AG08395 (cell line): ENCODE measurements around the gene SASH1.
A peak's percentile ranks its signal among the peaks of the same experiment; 100 is the strongest.
"Not testable (repeated sequence)": the region's sequence is repeated elsewhere in the genome, so short reads cannot be mapped to it uniquely, and the experiment has no call there.

Source experiments
- DNase-seq: peaks from one replicate; pipeline ENCODE4 v3.0.0; 2012; ENCODE audit warnings: mixed read lengths, low spot score

Gene SASH1

GRCh38 chr6:148329596-148330381 lies 12.8 kb upstream of the SASH1 start:
- DNase-seq, result peak; percentile 71

GRCh38 chr6:148332088-148332487 lies 10.6 kb upstream of the SASH1 start:
- DNase-seq, result no peak

GRCh38 chr6:148336901-148337300 lies 5.7 kb upstream of the SASH1 start:
- no peak for DNase-seq

DNA sequence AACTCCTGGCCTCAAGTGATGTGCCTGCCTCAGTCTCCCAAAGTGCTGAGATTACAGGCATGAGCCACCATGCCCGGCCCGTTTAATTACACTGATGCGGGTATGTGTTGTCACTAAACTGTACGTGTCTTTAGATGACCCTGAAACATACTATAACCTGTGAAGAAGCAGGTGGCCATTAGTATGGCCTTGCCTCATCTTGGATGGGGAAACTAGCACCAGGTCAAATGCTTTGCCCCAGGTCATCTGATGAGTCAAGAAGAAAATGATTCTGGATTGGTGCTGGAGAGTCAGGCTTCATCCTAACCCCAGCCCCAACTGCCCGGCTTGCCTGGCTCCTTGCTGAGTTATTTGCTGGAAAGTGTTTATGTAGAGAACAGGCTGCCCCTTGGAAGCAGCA lies 2.9 kb upstream of the SASH1 start:
- no peak for DNase-seq

DNA sequence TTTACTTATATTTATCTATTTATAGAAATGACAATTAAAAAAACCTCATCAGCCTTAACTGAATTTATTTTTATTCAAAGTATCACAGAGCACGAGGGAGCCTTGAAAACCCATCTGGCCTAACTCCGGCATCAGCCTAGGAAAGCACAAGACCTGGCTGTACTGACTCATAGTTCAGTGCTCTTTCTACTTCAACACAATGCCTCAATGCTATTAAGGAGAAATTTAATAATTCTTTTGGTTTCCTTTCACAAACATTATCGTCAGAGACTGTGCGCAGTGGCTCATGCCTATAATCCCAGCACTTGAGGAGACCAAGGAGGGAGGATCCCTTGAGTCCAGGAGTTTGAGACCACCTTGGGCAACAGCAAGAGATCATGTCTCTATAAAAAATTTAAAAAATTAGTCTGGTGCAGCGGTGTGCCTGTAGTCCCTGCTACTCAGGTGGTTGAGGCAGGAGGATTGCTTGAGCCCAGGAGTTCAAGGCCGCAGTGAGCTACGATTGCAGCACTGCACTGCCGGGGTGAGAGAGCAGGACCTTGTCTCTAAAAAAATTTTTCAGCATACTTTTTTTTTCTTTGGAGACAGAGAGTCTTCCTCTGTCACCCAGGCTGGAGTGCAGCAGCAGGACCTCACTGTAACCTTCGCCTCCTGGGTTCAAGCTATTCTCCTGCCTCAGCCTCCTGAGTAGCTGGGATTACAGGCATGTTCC lies 1.9 kb upstream of the SASH1 start:
- DNase-seq, result no peak

DNA sequence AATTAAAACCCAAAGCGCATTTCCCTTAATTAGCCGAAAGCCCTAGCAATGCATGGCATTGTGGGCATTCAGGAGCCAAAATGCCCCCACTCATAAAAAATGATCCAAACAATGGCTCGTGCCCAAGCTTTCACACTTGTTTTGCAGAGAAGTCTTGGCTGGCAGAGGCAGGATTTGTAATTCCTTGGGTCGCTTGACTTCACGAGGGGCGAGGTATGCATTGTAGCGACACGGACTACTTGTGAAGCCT lies 613 bp upstream of the SASH1 start:
- no peak for DNase-seq

DNA sequence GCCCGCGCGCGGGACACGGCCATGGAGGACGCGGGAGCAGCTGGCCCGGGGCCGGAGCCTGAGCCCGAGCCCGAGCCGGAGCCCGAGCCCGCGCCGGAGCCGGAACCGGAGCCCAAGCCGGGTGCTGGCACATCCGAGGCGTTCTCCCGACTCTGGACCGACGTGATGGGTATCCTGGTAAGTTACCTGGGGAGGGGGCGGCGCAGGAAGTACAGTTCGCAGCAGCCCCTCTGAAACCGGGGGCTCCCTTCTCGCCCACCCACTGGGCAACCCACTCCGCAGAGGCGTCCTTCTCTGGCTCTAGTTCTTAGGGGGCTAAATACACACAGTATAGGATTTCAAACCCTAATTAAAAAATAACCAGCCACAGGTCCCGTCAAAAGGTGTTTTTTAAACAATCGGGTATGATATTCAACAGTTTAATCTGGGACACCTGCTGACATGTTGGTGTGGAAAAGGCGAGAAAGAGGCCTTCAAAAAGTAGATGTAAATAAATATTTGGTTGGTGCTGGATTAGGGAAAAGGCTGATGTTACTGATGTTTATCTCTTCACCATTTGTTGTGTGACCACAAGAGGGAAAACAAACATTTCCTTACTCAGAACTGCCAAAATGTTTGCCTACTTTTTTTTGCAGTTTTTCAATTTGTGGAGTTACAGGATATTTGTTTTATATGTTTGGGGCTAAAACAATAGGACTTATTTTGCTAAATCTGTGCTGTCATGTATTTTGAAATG lies 577 bp downstream of the SASH1 start:
- no peak for DNase-seq

- no peak for DNase-seq
Observed at GRCh38 chr6:148345176-148345575, 2.5 kb downstream of the SASH1 start.

DNA sequence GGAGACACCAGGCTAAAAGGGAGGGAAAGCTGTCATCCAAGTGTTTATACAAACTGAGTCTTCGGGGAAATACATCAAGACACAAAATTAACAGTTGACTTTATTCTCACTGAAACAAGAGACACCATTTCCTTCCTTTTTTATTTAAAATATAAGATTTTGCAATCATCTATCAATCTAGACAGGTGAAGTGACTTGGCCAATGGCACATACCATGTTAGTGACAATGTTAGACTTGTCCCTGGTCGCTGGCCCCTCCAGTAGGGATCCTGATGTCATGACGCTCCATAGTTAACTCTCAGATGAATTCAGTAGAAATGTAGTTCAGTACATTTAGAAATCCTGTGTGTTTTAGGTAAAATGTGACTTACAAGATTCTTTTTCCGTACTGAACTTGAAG lies 2.9 kb downstream of the SASH1 start:
- no peak for DNase-seq

GRCh38 chr6:148346681-148347440 lies 4.2 kb downstream of the SASH1 start:
- DNase-seq, result no peak

- DNase-seq, result no peak
Observed at GRCh38 chr6:148347441-148348054, 4.9 kb downstream of the SASH1 start.

DNA sequence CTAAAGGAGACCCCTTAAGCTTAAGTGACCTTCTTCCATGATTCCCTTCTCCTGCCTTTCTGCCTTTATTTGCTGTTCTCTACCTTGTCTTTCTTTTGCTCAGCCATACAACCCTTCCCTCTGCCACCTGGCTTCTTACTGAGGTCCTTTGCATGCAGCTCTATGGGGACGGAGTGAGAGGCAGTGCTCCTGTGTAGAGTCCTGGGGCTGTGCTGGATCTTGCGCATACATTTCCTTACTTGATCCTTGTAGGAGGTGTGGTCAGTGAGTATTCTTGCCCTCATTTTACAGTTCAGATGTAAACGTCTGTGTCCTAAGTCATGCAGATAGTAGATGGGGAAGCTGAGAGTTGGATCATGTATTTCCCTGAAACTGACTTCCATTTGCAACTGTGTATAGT lies 5.7 kb downstream of the SASH1 start:
- no peak for DNase-seq

- no peak for DNase-seq
Observed at GRCh38 chr6:148348778-148349177, 6.1 kb downstream of the SASH1 start.

- no peak for DNase-seq
Observed at GRCh38 chr6:148349466-148349865, 6.8 kb downstream of the SASH1 start.

- no peak for DNase-seq
Observed at GRCh38 chr6:148351309-148351708, 8.7 kb downstream of the SASH1 start.

- not testable (repeated sequence) for DNase-seq
Observed at GRCh38 chr6:148352421-148352820, 9.8 kb downstream of the SASH1 start.

DNA sequence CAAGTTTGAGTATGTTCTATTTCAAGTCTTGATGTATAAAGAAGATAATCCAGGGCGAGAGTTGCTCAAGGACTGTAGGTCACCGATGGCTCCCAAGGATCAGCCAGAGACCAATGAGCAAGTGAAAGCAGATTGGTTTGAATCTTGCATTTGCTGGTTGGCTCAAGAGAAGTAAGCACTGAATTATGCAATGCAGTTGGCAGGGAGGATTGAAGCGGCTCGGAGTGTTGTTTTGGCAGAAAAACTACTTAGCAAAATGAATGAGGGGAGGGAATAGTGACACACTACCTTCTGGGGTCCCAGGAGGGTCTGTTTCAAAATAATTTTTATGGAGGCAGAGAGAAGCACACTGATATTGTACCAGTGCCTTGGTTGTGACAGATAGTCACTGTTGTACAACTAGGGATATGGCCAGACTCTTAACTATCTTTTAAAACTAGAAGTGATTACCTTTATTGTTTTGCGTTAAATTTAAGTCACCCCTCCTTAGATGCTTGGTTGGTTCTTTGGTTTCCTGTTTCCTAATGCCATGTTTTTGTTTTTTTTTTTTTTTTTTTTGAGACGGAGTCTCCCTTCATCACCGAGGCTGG lies 15.7 kb downstream of the SASH1 start:
- peak; percentile 71 for DNase-seq

- DNase-seq, result no peak
Observed at GRCh38 chr6:148359228-148359627, 16.6 kb downstream of the SASH1 start.

GRCh38 chr6:148364056-148364824 lies 21.6 kb downstream of the SASH1 start:
- DNase-seq, result peak; percentile 58

DNA sequence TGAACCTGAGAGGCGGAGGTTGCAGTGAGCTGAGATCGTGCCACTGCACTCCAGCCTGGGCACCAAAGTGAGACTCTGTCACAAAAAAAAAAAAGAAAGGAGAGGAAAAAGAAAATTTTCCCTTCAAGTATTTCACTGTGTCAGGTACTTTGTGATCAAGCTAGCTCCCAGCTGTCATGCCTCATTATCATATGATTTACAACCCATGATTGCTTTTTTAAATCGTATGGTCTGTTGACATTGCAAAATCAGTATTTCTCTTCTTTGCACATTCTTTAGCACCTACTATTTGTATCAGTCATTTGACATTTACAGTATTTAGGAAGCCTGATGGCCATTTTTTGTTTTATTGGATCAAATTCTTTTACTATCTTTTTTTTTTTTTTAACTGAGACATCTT lies 22.4 kb downstream of the SASH1 start:
- no peak for DNase-seq
